ENCODE data around the gene NACC2. TPM values are rescaled to one million over a fixed set of nuclear protein-coding genes. Genes with fewer than 3 reads are reported as not detected.

NACC2 gene
- total RNA-seq, 2 experiments from 2014 or later = 5.6 to 6.4 TPM

- H3K9me3 Mint-ChIP-seq (ENCODE audit: insufficient read depth) = no peaks in the 10 kb centered on the region
- ChIA-PET POLR2A (interaction anchor here (0.6 kb wide), 1 partner anchor 19 kb away, joined by 3 read pairs; no protein-coding TSS in a partner anchor), CTCF (interaction anchor here (0.7 kb wide), 1 partner anchor 228 kb away, joined by 3 read pairs; no protein-coding TSS in a partner anchor)
- H3K4me1 Mint-ChIP-seq (ENCODE audit: low read depth) = peaks cover under 1% of the 10 kb centered on the region
- DNase-seq (no peak), ATAC-seq (no peak)
- H3K27ac Mint-ChIP-seq = no peak overlapping the region
- no peak overlapping the region for H3K4me3 Mint-ChIP-seq
- no peaks in the 10 kb centered on the region for H3K36me3 Mint-ChIP-seq (ENCODE audit: low read depth)
- H3K27me3 Mint-ChIP-seq (ENCODE audit: low read depth) = no peaks in the 10 kb centered on the region
These were observed 80.0 kb downstream of the NACC2 start for GRCh38 chr9:136014924-136015633.

- Mint-ChIP-seq H3K4me3 (no peak overlapping the region), H3K36me3 (ENCODE audit: low read depth) (no peaks in the 10 kb centered on the region), H3K9me3 (ENCODE audit: insufficient read depth) (no peaks in the 10 kb centered on the region), H3K27me3 (ENCODE audit: low read depth) (no peaks in the 10 kb centered on the region), H3K27ac (no peak overlapping the region), H3K4me1 (ENCODE audit: low read depth) (no peaks in the 10 kb centered on the region)
- ChIA-PET POLR2A (no interaction called here), CTCF (no interaction called here)
- no peak for DNase-seq
- no peak for ATAC-seq
These were observed 80.8 kb downstream of the NACC2 start for GRCh38 chr9:136014147-136014923.

GRCh38 chr9:136013524-136014034 is 81.5 kb downstream of the NACC2 start:
- POLR2A ChIA-PET = no interaction called here
- no peak overlapping the region for H3K4me3 Mint-ChIP-seq
- ATAC-seq (no peak), DNase-seq (no peak)
- H3K36me3 Mint-ChIP-seq (ENCODE audit: low read depth) = no peaks in the 10 kb centered on the region
- H3K9me3 Mint-ChIP-seq (ENCODE audit: insufficient read depth) = no peaks in the 10 kb centered on the region
- H3K27me3 Mint-ChIP-seq (ENCODE audit: low read depth) = no peaks in the 10 kb centered on the region
- no peak overlapping the region for H3K27ac Mint-ChIP-seq
- CTCF ChIA-PET = no interaction called here
- H3K4me1 Mint-ChIP-seq (ENCODE audit: low read depth) = no peaks in the 10 kb centered on the region

- ChIA-PET CTCF (no interaction called here), POLR2A (no interaction called here)
- ATAC-seq (no peak), DNase-seq (no peak)
- H3K9me3 Mint-ChIP-seq (ENCODE audit: insufficient read depth) = no peaks in the 10 kb centered on the region
- no peaks in the 10 kb centered on the region for H3K4me1 Mint-ChIP-seq (ENCODE audit: low read depth)
- H3K4me3 Mint-ChIP-seq = no peak overlapping the region
- H3K27me3 Mint-ChIP-seq (ENCODE audit: low read depth) = no peaks in the 10 kb centered on the region
- H3K27ac Mint-ChIP-seq = no peak overlapping the region
- no peaks in the 10 kb centered on the region for H3K36me3 Mint-ChIP-seq (ENCODE audit: low read depth)
These were observed 82.0 kb downstream of the NACC2 start for GRCh38 chr9:136013116-136013515.

GRCh38 chr9:136012651-136013050 is 82.4 kb downstream of the NACC2 start:
- ChIA-PET POLR2A (no interaction called here), CTCF (no interaction called here)
- ATAC-seq (no peak), DNase-seq (no peak)
- H3K9me3 Mint-ChIP-seq (ENCODE audit: insufficient read depth) = no peaks in the 10 kb centered on the region
- no peaks in the 10 kb centered on the region for H3K27me3 Mint-ChIP-seq (ENCODE audit: low read depth)
- no peak overlapping the region for H3K4me3 Mint-ChIP-seq
- H3K36me3 Mint-ChIP-seq (ENCODE audit: low read depth) = no peaks in the 10 kb centered on the region
- H3K4me1 Mint-ChIP-seq (ENCODE audit: low read depth) = no peaks in the 10 kb centered on the region
- no peak overlapping the region for H3K27ac Mint-ChIP-seq

- H3K27ac Mint-ChIP-seq = no peak overlapping the region
- H3K4me1 Mint-ChIP-seq (ENCODE audit: low read depth) = no peaks in the 10 kb centered on the region
- H3K4me3 Mint-ChIP-seq = no peak overlapping the region
- H3K36me3 Mint-ChIP-seq (ENCODE audit: low read depth) = no peaks in the 10 kb centered on the region
- POLR2A ChIA-PET = no interaction called here
- no peaks in the 10 kb centered on the region for H3K27me3 Mint-ChIP-seq (ENCODE audit: low read depth)
- ATAC-seq = no peak
- CTCF ChIA-PET = no interaction called here
- H3K9me3 Mint-ChIP-seq (ENCODE audit: insufficient read depth) = no peaks in the 10 kb centered on the region
- DNase-seq = no peak
These were observed 83.2 kb downstream of the NACC2 start for GRCh38 chr9:136011703-136012496.

GRCh38 chr9:136011376-136011702 is 83.8 kb downstream of the NACC2 start:
- DNase-seq (no peak), ATAC-seq (no peak)
- ChIA-PET CTCF (no interaction called here), POLR2A (no interaction called here)
- Mint-ChIP-seq H3K4me3 (no peak overlapping the region), H3K27me3 (ENCODE audit: low read depth) (no peaks in the 10 kb centered on the region), H3K9me3 (ENCODE audit: insufficient read depth) (no peaks in the 10 kb centered on the region), H3K27ac (no peak overlapping the region), H3K36me3 (ENCODE audit: low read depth) (no peaks in the 10 kb centered on the region), H3K4me1 (ENCODE audit: low read depth) (no peaks in the 10 kb centered on the region)

- ChIA-PET CTCF (no interaction called here), POLR2A (no interaction called here)
- Mint-ChIP-seq H3K27me3 (ENCODE audit: low read depth) (no peaks in the 10 kb centered on the region), H3K27ac (no peak overlapping the region), H3K9me3 (ENCODE audit: insufficient read depth) (no peaks in the 10 kb centered on the region), H3K4me1 (ENCODE audit: low read depth) (no peaks in the 10 kb centered on the region), H3K4me3 (no peak overlapping the region), H3K36me3 (ENCODE audit: low read depth) (no peaks in the 10 kb centered on the region)
- DNase-seq = no peak
- no peak for ATAC-seq
These were observed 84.3 kb downstream of the NACC2 start for GRCh38 chr9:136010615-136011361.

- H3K4me3 Mint-ChIP-seq = no peak overlapping the region
- no peaks in the 10 kb centered on the region for H3K27me3 Mint-ChIP-seq (ENCODE audit: low read depth)
- CTCF ChIA-PET = no interaction called here
- no peak overlapping the region for H3K27ac Mint-ChIP-seq
- DNase-seq (no peak), ATAC-seq (no peak)
- POLR2A ChIA-PET = no interaction called here
- no peaks in the 10 kb centered on the region for H3K4me1 Mint-ChIP-seq (ENCODE audit: low read depth)
- no peaks in the 10 kb centered on the region for H3K9me3 Mint-ChIP-seq (ENCODE audit: insufficient read depth)
- no peaks in the 10 kb centered on the region for H3K36me3 Mint-ChIP-seq (ENCODE audit: low read depth)
These were observed 84.9 kb downstream of the NACC2 start for GRCh38 chr9:136010176-136010575.

GRCh38 chr9:136009516-136009915 is 85.6 kb downstream of the NACC2 start:
- no peak for DNase-seq
- ChIA-PET CTCF (no interaction called here), POLR2A (no interaction called here)
- H3K4me3 Mint-ChIP-seq = no peak overlapping the region
- H3K9me3 Mint-ChIP-seq (ENCODE audit: insufficient read depth) = no peaks in the 10 kb centered on the region
- no peaks in the 10 kb centered on the region for H3K27me3 Mint-ChIP-seq (ENCODE audit: low read depth)
- ATAC-seq = no peak
- H3K4me1 Mint-ChIP-seq (ENCODE audit: low read depth) = no peaks in the 10 kb centered on the region
- no peaks in the 10 kb centered on the region for H3K36me3 Mint-ChIP-seq (ENCODE audit: low read depth)
- H3K27ac Mint-ChIP-seq = no peak overlapping the region

GRCh38 chr9:136008693-136008997 is 86.4 kb downstream of the NACC2 start:
- H3K4me3 Mint-ChIP-seq = no peak overlapping the region
- no peaks in the 10 kb centered on the region for H3K9me3 Mint-ChIP-seq (ENCODE audit: insufficient read depth)
- POLR2A ChIA-PET = no interaction called here
- no peaks in the 10 kb centered on the region for H3K36me3 Mint-ChIP-seq (ENCODE audit: low read depth)
- DNase-seq (no peak), ATAC-seq (no peak)
- no peaks in the 10 kb centered on the region for H3K4me1 Mint-ChIP-seq (ENCODE audit: low read depth)
- no peaks in the 10 kb centered on the region for H3K27me3 Mint-ChIP-seq (ENCODE audit: low read depth)
- CTCF ChIA-PET = no interaction called here
- H3K27ac Mint-ChIP-seq = no peak overlapping the region

Data from activated CD8-positive, alpha-beta T cell treated with anti-CD3 and anti-CD28 coated beads, Interleukin-2, amount 10 ng/mL, durations not matched to agents 7 days and 5 days (primary cell).